Activated CD4-positive, alpha-beta memory T cell treated with anti-CD3 and anti-CD28 coated beads, Interleukin-2, amount 10 ng/mL, durations not matched to agents 7 days and 5 days (primary cell): ENCODE data around the gene MMP14. TPM values are rescaled to one million over a fixed set of nuclear protein-coding genes. Genes with fewer than 3 reads are reported as not detected.
"Not testable (repeated sequence)": the region's sequence is repeated elsewhere in the genome, so short reads cannot be mapped to it uniquely, and the experiment has no call there.

Experiments
- CTCF ChIA-PET: fragments of 350-600 bp; sonication (Branson Sonifier 250); formaldehyde crosslinking; loops from one replicate; lab custom pipeline; 2021; ENCODE audit warnings: antibody characterized with exemption, inconsistent platforms; lab: Charles Lee
- POLR2A ChIA-PET: fragments of 350-600 bp; sonication (Branson Sonifier 250); formaldehyde crosslinking; loops from one replicate; lab custom pipeline; 2021; ENCODE audit warnings: antibody characterized with exemption; lab: Charles Lee
- DNase-seq: peaks from one replicate; pipeline ENCODE4 v3.0.0-alpha.2; 2020
- H3K27ac Mint-ChIP-seq: one replicate; pipeline ENCODE4 v1.8.0; 2021; ENCODE audit warnings: mild to moderate bottlenecking, mixed read lengths
- H3K27me3 Mint-ChIP-seq: one replicate; pipeline ENCODE4 v1.8.0; 2021; ENCODE audit warnings: mixed read lengths
- H3K36me3 Mint-ChIP-seq: one replicate; pipeline ENCODE4 v1.8.0; 2021; ENCODE audit warnings: low read depth, mixed read lengths
- H3K4me1 Mint-ChIP-seq: one replicate; pipeline ENCODE4 v1.8.0; 2021; ENCODE audit warnings: mixed read lengths
- H3K4me3 Mint-ChIP-seq: one replicate; pipeline ENCODE4 v1.8.0; 2021; ENCODE audit warnings: mild to moderate bottlenecking, mixed read lengths
- H3K9me3 Mint-ChIP-seq: one replicate; pipeline ENCODE4 v1.8.0; 2021; ENCODE audit warnings: mixed read lengths
- total RNA-seq, 2 experiments: library from RNA; stranded (reverse); gene quantifications; one replicate each; pipeline ENCODE4 v1.2.3, GENCODE V29; 2021

The MMP14 gene
- 1 to 10 TPM; 1.9 to 2.9 TPM for total RNA-seq

GRCh38 chr14:22836301-22837113 is at the start of gene MMP14:
TSS of gene MMP14 (plus strand) at chr14:22836585. CDS start at chr14:22836818, 233 bp downstream.
- CTCF ChIA-PET: interaction anchor here (0.6 to 6.4 kb wide), 3 partner anchors 13 to 64 kb away, joined by 3 to 62 read pairs (median 4); no protein-coding TSS in a partner anchor
- H3K27me3 Mint-ChIP-seq: peaks cover 15% of the 10 kb centered on the region
- H3K36me3 Mint-ChIP-seq: peaks cover 35% of the 10 kb centered on the region
- POLR2A ChIA-PET: interaction anchor here (0.8 kb wide), 1 partner anchor 35 kb away, joined by 3 read pairs; the partner anchor contains the start of gene LRP10
- no peak within 1 kb of the TSS for H3K27ac Mint-ChIP-seq
- H3K9me3 Mint-ChIP-seq: no peaks in the 10 kb centered on the region
- peaks cover 11% of the 10 kb centered on the region for H3K4me1 Mint-ChIP-seq
- H3K4me3 Mint-ChIP-seq: no peak within 1 kb of the TSS
- DNase-seq: no peak

GRCh38 chr14:22786685-22787084 is 49.7 kb upstream of the MMP14 start:
- no peaks in the 10 kb centered on the region for H3K36me3 Mint-ChIP-seq
- ChIA-PET POLR2A (no interaction called here), CTCF (no interaction called here)
- no peak overlapping the region for H3K27ac Mint-ChIP-seq
- no peak overlapping the region for H3K4me3 Mint-ChIP-seq
- H3K4me1 Mint-ChIP-seq: peaks cover 7% of the 10 kb centered on the region
- H3K9me3 Mint-ChIP-seq: no peaks in the 10 kb centered on the region
- DNase-seq: no peak
- no peaks in the 10 kb centered on the region for H3K27me3 Mint-ChIP-seq

GRCh38 chr14:22791301-22791700 is 45.1 kb upstream of the MMP14 start:
- H3K4me1 Mint-ChIP-seq: peaks cover 2% of the 10 kb centered on the region
- peaks cover 13% of the 10 kb centered on the region for H3K27me3 Mint-ChIP-seq
- no peak overlapping the region for H3K4me3 Mint-ChIP-seq
- DNase-seq: no peak
- ChIA-PET POLR2A (no interaction called here), CTCF (interaction anchor here (0.6 kb wide), 1 partner anchor 125 kb away, joined by 3 read pairs; no protein-coding TSS in a partner anchor)
- H3K9me3 Mint-ChIP-seq: no peaks in the 10 kb centered on the region
- no peaks in the 10 kb centered on the region for H3K36me3 Mint-ChIP-seq
- no peak overlapping the region for H3K27ac Mint-ChIP-seq

- H3K27ac Mint-ChIP-seq: no peak overlapping the region
- peaks cover 2% of the 10 kb centered on the region for H3K4me1 Mint-ChIP-seq
- H3K4me3 Mint-ChIP-seq: no peak overlapping the region
- H3K9me3 Mint-ChIP-seq: no peaks in the 10 kb centered on the region
- H3K36me3 Mint-ChIP-seq: no peaks in the 10 kb centered on the region
- DNase-seq: no peak
- peaks cover 17% of the 10 kb centered on the region for H3K27me3 Mint-ChIP-seq
- ChIA-PET CTCF (no interaction called here), POLR2A (no interaction called here)
Measured at GRCh38 chr14:22792158-22792557, 44.2 kb upstream of the MMP14 start.

GRCh38 chr14:22793550-22793949 is 42.8 kb upstream of the MMP14 start:
- H3K27ac Mint-ChIP-seq, DNase-seq, H3K36me3 Mint-ChIP-seq, H3K4me1 Mint-ChIP-seq, H3K9me3 Mint-ChIP-seq, POLR2A ChIA-PET, H3K4me3 Mint-ChIP-seq, CTCF ChIA-PET: not testable (repeated sequence)
- H3K27me3 Mint-ChIP-seq: peaks cover 27% of the 10 kb centered on the region

GRCh38 chr14:22793976-22794375 is 42.4 kb upstream of the MMP14 start:
- Mint-ChIP-seq H3K9me3 (no peaks in the 10 kb centered on the region), H3K36me3 (no peaks in the 10 kb centered on the region), H3K4me1 (peaks cover 2% of the 10 kb centered on the region), H3K27me3 (peaks cover 31% of the 10 kb centered on the region), H3K27ac (no peak overlapping the region), H3K4me3 (no peak overlapping the region)
- POLR2A ChIA-PET: no interaction called here
- CTCF ChIA-PET: no interaction called here
- DNase-seq: no peak

GRCh38 chr14:22794551-22794951 is 41.8 kb upstream of the MMP14 start:
- Mint-ChIP-seq H3K27ac (no peak overlapping the region), H3K27me3 (peaks cover 34% of the 10 kb centered on the region), H3K4me3 (no peak overlapping the region), H3K4me1 (peaks cover 2% of the 10 kb centered on the region), H3K9me3 (no peaks in the 10 kb centered on the region), H3K36me3 (no peaks in the 10 kb centered on the region)
- no peak for DNase-seq
- ChIA-PET POLR2A (no interaction called here), CTCF (no interaction called here)

- CTCF ChIA-PET: no interaction called here
- no peaks in the 10 kb centered on the region for H3K36me3 Mint-ChIP-seq
- no peak overlapping the region for H3K4me3 Mint-ChIP-seq
- peaks cover 46% of the 10 kb centered on the region for H3K27me3 Mint-ChIP-seq
- DNase-seq: no peak
- no peak overlapping the region for H3K27ac Mint-ChIP-seq
- H3K4me1 Mint-ChIP-seq: no peaks in the 10 kb centered on the region
- H3K9me3 Mint-ChIP-seq: no peaks in the 10 kb centered on the region
- POLR2A ChIA-PET: no interaction called here
Measured at GRCh38 chr14:22796087-22796707, 40.2 kb upstream of the MMP14 start.

GRCh38 chr14:22797017-22797917 is 39.1 kb upstream of the MMP14 start:
- DNase-seq: no peak
- Mint-ChIP-seq H3K4me3 (no peak overlapping the region), H3K27ac (no peak overlapping the region), H3K9me3 (no peaks in the 10 kb centered on the region), H3K36me3 (no peaks in the 10 kb centered on the region), H3K27me3 (peaks cover 47% of the 10 kb centered on the region), H3K4me1 (no peaks in the 10 kb centered on the region)
- POLR2A ChIA-PET: no interaction called here
- CTCF ChIA-PET: no interaction called here

GRCh38 chr14:22798528-22798927 is 37.9 kb upstream of the MMP14 start:
- Mint-ChIP-seq H3K4me3 (no peak overlapping the region), H3K27me3 (peaks cover 55% of the 10 kb centered on the region)
- POLR2A ChIA-PET: no interaction called here

GRCh38 chr14:22800346-22800745 is 36.0 kb upstream of the MMP14 start:
- H3K9me3 Mint-ChIP-seq: no peaks in the 10 kb centered on the region
- H3K4me1 Mint-ChIP-seq: peaks cover 2% of the 10 kb centered on the region
- POLR2A ChIA-PET: no interaction called here
- no peaks in the 10 kb centered on the region for H3K36me3 Mint-ChIP-seq
- CTCF ChIA-PET: no interaction called here
- no peak overlapping the region for H3K4me3 Mint-ChIP-seq
- no peak overlapping the region for H3K27ac Mint-ChIP-seq
- DNase-seq: no peak
- peaks cover 55% of the 10 kb centered on the region for H3K27me3 Mint-ChIP-seq

More at GRCh38 chr14:22798528-22798927, 37.9 kb upstream of the MMP14 start:
- Mint-ChIP-seq H3K9me3 (no peaks in the 10 kb centered on the region), H3K36me3 (no peaks in the 10 kb centered on the region), H3K27ac (no peak overlapping the region), H3K4me1 (peaks cover 2% of the 10 kb centered on the region)
- no peak for DNase-seq
- CTCF ChIA-PET: no interaction called here

- POLR2A ChIA-PET: no interaction called here
- no peak for DNase-seq
- Mint-ChIP-seq H3K9me3 (no peaks in the 10 kb centered on the region), H3K27ac (no peak overlapping the region), H3K27me3 (peaks cover 49% of the 10 kb centered on the region), H3K4me1 (peaks cover 2% of the 10 kb centered on the region), H3K36me3 (no peaks in the 10 kb centered on the region), H3K4me3 (no peak overlapping the region)
- CTCF ChIA-PET: interaction anchor here (0.6 kb wide), 1 partner anchor 168 kb away, joined by 3 read pairs; no protein-coding TSS in a partner anchor
Measured at GRCh38 chr14:22801716-22802115, 34.7 kb upstream of the MMP14 start.
